Ovary (tissue), 3 donors: ENCODE data around the gene WDR90.

Source experiments
- POLR2A ChIP-seq: fragments of 450-650 bp; IDR thresholded peaks from one replicate; pipeline ENCODE4 v1.6.1; 2017; ENCODE audit warnings: antibody characterized with exemption, mild to moderate bottlenecking, moderate library complexity
- TF ChIP-seq, protein P1 (sequence below), 3 donors: fragments of 450-650 bp in 2 of 3; fragments of 200-600 bp in 1 of 3; IDR thresholded peaks; one replicate each; pipeline versions ENCODE4 v1.5.1 to v1.8.0; 2016 to 2022; ENCODE audit warnings: antibody characterized with exemption in 3 of 3, mild to moderate bottlenecking in 1 of 3
- donor health status: DM: no; HTN: no; CAD: no.

DNA sequence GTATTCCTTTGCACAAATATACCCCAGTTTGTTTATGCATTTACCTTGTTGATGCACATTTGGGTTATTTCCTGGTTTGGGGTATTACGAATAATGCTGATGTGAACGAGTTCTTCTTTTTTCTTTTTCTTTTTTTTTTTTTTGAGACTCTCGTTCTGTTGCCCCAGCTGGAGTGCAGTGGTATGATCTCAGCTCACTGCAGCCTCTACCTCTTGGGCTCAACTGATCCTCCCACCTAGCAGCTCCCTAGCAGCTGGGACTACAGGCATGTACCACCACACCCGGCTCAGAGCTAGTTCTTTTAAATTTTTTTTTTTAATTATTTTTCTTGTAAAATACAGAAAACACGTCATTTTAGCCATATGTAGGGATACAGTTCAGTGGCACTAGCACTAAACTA, 45.2 kb upstream of the WDR90 start:
- TF ChIP-seq POLR2A = no peak
- TF ChIP-seq, protein P1, sequence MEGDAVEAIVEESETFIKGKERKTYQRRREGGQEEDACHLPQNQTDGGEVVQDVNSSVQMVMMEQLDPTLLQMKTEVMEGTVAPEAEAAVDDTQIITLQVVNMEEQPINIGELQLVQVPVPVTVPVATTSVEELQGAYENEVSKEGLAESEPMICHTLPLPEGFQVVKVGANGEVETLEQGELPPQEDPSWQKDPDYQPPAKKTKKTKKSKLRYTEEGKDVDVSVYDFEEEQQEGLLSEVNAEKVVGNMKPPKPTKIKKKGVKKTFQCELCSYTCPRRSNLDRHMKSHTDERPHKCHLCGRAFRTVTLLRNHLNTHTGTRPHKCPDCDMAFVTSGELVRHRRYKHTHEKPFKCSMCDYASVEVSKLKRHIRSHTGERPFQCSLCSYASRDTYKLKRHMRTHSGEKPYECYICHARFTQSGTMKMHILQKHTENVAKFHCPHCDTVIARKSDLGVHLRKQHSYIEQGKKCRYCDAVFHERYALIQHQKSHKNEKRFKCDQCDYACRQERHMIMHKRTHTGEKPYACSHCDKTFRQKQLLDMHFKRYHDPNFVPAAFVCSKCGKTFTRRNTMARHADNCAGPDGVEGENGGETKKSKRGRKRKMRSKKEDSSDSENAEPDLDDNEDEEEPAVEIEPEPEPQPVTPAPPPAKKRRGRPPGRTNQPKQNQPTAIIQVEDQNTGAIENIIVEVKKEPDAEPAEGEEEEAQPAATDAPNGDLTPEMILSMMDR (IDR thresholded peaks at IDR 0.05) = no peak
